Measurements from ENCODE around the gene LRRC45. TPM values are rescaled to one million over a fixed set of nuclear protein-coding genes. Genes with fewer than 3 reads are reported as not detected.

LRRC45 gene
- total RNA-seq, 1 donor from 2014 or later = 11.0 TPM

DNA sequence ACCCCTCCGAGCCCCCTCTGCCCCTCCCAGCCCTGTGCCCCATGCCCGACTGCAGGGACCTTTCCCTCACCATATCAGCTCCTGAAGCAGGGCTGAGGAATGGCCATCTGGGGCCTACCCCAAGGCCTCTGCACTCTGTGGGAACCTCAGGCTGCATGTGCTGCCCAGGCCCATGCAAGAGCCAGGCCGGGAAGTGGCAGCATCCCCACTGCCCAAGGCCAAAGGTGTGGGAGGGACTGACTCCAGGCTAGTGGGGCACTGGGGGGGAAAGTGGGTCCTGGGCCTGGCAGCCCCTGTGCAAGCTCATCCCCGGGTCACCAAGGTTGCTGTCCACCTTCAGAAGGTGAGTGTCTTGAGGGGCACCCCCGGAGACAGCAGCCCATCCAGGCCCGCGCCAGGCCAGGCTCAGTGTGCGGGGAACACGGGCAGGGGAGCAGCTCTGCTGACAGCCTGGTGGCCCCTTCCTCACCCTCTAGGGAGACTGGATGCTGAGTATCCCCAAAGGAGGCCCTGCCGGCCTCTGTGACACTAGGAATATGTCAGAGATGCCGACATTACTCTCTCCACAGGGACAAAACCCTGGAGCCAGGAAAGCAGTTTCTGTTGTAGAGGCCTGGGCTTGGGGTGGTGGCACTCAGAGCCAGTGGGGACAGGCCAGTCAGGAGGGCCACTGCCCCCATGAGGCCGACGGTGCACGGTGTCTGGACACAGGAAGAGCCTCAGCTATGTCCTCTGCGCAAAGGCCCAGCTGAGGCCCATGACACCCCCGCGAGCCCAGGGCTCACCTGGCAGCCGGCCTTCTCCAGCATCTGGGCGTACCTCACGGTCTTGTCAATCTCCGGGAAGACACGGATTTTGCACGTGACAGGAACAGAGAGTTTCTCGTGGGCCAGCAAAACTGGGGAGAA, 39.2 kb downstream of the LRRC45 start:
- no peak for DNase-seq (ENCODE audit: low spot score)

DNA sequence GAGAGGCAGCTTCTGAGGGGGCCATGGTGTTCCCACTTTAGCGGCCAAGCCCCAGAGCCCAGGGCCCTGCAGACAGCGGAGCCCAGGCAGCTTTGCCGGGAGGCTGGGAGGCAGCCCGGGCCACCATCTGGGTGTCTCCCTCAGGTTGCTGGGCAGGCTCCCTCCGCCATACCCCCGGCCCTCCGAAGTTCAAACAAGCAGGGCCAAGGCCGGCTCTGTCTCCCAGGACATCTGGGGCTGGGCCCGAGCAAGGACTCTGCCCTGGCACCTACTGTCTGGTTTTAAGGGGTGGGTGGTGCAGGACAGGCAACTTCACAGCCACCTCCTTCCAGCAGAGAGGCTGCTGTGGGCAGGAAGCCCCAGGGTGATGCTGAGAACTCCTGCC, 39.9 kb downstream of the LRRC45 start:
- DNase-seq (ENCODE audit: low spot score) = no peak

DNA sequence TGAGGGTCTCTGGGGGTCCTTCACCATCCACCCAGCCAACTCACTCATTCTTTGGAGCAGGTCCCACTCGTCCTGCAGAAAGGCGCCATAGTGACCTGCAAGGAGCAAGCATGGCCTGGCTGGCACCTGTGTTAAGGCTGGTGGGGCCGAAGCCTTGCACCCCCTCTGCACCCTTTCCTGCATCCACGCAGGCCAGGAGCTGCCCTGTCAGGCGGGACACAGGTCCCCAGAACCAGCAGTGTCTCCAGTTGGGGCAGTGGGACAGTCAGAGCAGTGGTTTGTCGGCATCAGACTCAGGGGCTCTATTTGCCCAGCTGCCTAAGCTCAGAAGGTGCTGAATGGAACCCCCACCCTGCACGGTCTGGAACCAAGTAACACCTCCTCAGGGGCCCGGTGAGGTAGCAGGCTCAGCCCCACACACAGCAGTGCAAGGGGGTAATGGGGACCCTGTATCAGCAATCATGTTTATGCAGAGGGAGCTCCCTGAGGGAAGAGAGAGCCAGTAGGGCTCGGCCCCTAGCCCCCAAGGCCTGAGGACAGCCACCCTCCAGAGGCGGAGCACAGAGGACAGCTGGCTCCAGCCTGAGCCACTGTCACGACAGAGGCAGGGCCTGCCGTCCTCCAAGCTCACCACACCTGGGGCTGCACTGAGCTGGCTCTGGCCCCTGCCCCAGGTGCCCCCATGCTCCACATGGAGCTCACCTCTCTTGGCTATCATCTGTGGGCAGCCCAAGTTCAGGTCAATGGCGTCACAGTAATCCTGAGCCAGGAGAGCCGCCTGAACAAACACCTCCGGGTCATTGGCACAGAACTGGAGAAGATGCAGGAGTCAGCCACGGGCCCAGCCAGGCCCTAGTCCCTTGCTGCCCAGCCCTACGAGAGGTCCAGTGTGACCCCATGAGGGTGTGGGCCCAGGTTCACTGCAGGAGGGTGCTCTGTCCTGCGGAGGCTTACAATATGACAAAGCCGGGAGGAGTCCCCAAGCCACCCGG, 40.6 kb downstream of the LRRC45 start:
- no peak for DNase-seq (ENCODE audit: low spot score)

DNA sequence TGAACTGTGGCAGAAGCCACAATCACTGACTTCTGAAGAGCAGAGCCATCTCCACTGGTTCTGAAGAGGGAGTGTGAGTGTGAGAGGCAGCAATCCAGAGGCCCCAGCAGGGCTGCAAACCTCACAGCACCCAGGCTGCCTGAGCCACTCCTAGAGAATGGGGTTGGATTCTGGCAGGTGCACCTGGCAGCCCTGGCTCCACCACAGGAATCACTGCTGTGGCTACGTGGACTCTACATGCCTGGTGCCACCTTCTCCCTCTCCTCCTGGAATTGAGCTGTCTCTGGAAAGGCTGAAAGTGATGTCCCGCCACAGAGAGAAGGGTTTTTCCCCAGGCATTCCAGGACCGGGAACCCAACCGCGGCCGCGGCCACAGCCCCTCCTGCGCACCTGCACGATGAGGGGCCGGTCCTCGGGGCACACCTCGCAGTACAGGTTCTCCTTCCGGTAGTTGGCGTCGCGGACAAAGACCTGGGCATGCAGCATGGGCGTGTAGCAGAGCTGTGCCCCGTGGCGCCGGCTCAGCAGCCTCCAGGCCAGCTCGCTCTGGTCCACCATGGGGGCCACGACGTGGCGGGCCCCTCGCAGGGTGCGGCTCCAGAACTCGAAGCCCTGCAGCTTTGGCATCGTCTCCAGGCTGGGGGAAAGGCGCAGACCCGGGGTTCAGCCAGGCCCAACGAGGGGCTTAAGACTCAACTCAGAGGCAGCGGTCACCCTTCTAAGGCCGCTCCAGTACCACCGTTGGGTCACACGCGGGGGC, 41.5 kb downstream of the LRRC45 start:
- no peak for DNase-seq (ENCODE audit: low spot score)

DNA sequence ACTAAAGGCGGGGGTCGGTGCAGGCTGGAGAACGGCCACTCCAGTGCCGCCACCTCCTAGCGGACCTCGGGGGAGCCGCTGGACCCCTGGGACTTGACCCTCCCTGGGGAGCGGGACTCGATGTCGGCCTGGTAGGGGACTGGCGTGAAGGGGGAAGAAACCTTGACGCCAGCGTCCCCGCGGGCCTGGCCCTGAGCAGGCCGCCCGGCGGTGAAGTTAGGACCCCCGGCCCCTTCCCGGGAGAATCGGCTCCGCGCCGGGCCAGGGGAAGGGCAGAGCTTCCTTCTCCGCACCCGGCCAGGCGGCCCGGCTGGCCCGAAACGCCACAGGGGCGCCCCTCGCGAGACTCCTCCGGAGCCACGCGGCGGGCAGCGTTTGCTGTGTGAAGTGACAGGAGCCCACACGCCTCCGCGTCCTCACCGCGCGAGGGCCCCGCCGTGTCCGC, 42.1 kb downstream of the LRRC45 start:
- no peak for DNase-seq (ENCODE audit: low spot score)

DNA sequence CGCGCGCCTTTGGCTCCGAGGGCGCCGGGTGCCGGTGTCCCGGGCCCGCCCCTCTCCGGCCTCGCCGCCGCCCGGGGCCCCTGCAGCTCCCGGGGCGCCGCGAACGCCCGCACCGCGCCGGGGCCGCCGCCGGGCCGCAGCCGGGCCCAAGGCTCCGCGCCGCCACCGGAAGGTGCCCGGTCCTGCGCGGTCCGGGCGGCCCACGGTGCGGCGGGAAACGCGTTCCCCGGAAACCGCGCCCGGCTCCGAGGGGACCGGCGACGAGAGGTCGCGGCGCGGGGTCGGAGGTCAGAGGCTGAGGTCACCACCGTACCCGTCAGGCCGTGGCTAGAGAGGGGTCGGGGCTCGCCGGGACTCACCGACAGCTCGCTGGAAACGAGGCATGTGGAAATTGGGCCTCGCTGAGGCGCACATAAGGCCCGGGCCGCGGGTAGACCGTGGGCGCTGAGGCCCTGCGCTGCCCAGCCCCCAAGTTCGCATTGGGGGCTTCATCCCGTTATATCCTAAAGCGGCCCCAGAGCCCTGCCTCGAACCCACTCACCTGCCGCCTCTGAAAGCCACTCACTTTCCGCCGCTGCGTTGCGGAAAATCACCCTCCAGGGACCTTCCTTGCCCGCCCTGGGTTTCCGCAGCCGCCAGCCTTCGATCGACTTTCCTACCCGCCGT, 42.7 kb downstream of the LRRC45 start, which contains the start of gene DUS1L:
Gene DUS1L, minus strand, starts transcription at position 167 of the 666 bp plus-strand sequence. CDS start 745 bp downstream, outside the sequence.
- no peak for DNase-seq (ENCODE audit: low spot score)

DNA sequence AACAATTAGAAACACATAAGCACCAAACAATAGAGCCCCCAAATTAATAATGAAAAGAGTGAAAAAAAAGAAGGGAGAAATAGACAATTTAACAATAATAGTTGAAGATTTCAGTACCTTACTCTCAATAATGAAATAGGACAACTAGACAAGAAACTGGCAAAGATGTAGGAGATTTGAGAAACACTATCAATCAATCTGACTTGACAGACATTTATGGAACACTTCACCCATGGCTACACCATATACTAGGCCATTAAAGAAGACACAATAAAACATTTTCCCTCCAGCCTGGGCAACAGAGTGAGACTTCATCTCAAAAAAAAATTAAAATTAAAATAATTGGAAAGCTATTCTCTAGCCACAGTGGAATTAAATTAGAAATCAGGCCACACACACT, 47.5 kb downstream of the LRRC45 start:
- DNase-seq (ENCODE audit: low spot score) = no peak

DNA sequence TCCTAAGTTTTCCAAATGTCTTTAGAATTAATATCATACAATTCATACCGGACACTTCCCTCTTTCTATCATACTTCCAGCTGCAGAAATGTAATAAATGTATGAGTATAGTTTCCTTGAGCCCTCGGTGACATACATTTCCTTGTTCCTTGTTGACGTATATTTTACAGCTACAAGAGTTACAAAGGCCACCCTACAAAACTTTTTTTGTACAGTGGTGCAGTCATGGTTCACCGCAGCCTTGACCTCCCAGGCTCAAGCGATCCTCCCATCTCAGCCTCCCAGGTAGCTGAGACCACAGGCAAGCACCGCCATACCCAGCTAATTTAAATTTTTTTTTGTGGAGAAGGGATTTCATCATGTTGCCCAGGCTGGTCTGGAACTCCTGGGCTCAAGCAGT, 49.7 kb downstream of the LRRC45 start:
- no peak for DNase-seq (ENCODE audit: low spot score)

DNA sequence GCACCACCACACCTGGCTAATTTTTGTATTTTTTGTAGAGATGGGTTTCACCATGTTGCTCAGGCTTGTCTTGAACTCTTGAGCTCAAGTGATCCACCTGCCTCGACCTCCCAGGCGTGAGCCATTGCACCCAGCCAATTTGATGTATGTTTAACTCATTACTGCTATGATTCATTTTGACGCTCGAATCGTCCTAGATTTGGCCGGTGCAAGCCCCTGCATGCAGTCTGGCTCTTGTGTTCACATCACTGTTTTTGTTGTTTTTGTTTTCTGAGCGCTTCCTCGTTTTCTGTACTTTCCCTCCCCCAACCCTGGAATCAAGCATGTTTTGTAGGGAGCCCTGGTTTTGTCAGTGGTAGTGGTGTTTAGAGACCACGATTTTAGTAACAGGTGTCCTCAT, 50.3 kb downstream of the LRRC45 start:
- DNase-seq (ENCODE audit: low spot score) = no peak

DNA sequence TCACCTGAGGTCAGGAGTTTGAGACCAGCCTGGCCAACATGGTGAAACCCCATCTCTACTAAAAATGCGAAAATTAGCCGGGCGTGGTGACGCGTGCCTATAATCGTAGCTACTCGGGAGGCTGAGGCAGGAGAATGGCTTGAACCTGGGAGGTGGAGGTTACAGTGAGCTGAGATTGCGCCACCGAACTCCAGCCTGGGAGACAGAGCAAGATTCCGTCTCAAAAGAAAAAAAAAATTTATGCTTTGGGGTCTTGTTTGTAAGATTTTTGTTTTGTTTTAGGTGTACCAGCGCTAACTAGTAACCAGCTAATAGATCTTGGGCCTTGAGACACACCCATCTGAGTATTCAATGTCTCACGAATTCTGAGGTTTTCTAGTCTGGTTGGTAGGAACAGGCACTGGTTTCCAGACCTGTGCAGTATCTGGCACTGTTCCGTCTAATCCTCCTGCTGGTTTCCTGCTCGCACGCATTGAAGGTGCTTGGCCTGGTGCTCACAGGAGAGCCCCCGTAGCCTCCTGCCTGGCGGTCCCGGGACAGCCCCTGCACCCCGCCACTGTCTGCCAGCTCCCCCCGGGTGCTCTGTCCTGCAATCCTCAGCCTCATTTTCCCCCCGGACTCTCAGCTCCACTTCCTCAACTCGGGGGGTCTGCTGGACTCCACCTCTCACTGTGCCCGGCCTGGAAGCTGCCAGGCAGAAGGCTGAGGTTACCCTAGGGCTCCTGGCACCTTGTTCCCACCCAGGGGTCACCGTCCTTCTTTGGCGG, 53.1 kb downstream of the LRRC45 start:
- no peak for DNase-seq (ENCODE audit: low spot score)

DNA sequence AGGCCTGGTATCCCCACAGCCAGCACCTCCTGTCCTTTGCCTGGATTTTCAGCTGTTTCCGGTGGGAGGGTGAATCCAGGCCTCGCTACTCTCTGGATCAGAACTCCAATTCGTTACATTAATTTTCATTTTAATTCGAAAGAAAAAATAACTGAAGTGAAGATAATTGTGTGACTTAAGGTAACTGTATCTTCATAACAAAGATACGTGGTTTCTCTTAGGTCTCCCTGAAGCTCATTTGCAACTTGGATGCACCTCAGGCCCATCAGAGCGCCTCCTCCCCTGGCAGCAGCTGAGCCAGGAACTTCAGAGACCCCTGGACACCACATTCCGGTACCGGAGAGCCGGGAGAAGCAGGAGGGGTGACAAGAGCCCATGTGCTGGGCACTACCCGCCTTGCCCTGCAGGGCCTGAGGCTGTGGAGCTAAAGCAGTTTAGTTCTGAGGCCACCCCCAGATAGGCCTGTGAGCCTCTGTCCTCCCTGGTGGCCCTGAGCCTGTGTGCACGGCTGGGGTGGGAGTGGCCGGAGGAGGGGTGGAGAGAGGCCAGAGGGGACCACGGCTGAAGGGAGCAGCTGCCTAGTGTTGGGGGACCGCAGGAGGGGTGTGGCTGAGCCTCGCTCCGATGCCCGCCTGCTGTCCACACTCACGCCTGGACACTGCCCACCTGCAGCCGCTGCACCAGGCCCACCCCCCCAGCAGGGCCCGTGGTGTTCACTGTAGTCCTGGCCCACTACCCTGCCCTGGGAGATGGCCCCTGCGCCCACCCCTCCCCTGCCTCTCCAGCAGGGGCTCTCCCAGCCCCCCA, 53.9 kb downstream of the LRRC45 start:
- no peak for DNase-seq (ENCODE audit: low spot score)

DNA sequence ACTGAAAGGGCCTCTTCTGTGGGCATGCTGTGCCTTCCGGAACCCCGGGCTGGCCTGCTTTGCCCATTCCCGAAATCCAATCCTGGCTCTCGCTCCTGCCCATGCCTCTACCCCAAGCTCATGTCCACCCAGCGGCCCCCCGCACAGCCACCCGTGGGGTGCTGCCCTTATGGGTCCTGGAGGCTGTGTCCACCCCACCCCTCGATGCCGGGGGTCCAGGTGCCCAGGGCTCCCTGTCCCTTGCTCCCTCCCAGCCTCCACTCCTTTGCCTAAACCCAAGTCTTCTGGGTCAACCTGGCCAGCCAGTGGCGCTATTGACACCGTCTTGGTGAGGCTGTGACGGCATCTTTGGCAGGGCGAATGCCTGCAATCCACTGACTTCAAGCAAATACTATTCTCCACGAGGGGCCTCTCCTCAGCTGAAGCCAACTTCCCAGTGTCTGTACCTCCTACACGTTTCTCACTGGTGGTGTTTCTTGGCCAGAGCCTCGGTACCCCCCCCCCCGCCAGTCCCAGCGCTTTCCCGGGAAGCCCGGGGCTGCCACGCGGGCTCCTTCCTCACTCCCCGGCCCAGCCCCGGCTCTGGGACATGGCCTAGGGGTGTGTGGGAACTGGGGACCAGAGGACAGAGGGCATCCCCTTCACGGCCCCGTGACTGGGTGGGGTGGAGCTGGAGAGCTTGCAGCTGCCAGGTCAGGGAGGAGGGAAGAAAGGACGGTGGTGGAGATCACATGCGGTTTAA, 54.7 kb downstream of the LRRC45 start:
- no peak for DNase-seq (ENCODE audit: low spot score)

DNA sequence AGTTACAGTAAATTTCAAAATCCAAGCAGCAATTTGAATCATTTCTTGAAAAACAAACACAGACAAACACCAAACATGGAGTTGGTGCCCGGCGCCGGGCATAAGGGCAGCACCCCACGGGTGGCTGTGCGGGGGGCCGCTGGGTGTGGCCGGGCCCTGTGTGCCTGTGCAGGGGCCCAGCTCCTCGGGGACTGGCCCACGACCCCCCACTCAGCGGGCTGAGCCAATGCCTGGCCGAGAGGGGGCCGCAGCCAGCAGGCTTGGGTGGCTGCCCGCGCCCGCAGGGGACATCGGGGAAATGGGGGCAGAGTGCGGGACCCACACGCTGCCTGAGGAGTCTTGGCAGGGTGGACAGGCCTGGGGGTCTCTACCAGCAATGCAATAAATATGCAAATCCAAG, 55.3 kb downstream of the LRRC45 start:
- no peak for DNase-seq (ENCODE audit: low spot score)

DNA sequence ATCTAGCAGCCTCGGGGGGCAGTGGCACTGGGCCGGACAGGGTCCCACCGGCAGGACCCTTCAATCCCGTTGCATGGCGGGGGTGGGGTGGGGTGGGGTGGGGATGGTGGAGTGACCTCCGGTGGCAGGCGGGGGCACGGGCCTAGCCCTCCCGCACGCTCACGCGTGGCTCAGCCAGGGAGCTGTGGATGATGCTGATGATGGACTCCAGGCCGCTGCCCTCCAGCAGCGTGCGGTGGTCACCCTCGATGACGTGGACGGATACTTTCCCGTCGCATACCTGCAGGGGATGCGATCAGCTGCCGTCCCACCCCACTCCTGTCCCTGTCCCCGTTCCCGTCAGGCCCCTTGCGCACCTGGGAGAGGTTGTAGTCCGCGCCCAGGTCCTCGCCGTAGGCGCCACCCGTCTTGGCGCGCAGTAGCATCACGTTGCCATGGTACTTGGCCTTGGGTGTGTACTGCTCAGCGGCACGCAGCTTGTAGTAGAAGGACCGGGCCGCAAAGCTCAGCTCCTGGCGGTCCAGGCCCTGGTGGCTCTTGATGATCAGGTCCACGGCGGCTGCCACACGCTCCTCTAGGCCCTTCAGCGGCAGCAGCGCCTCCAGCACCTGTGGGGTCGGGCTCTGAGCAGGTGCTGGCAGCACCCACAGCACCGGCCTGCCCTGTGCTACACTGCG, 56.0 kb downstream of the LRRC45 start:
- DNase-seq (ENCODE audit: low spot score) = no peak

DNA sequence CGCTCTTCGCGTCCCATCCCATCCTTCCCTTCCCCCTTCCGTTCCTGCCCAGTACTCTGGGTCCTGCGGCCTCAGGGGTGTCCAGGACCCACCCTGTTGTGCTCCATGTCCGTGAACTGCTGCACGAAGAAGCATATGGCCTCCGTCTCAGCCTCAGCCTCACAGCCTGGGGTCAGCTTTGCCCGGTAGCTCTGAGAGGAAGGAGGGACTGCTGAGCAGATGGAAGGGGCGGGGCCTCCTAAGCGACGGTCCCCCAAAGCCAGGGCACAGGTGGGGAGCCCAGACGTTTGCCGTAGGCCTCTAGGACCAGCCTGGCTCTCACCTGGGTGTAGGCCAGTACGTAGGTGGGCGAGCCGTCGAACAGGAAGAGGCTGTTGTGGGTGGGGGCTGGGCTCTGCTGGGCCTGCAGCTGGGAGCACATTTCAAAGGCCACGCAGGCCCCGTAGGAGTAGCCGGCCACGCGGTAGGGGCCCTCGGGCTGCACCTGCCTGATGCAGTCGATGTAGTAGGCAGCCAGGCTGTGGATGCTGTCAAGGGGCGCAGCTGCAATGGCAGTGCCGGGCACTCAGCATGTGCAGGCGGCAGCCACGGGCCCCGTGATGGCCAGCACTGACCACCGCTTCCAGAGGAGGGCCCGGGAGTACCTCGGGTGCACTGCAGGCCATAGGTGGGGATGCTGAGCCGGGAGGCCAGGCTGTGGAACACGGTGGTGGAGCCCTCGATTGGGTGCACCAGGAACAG, 57.1 kb downstream of the LRRC45 start:
- DNase-seq (ENCODE audit: low spot score) = no peak

Measured in ureter (tissue), 1 donor.